ENCODE results near the gene MAP4. TPM values are rescaled to one million over a fixed set of nuclear protein-coding genes. Genes with fewer than 3 reads are reported as not detected.

MAP4 gene
- total RNA-seq (2022; extraction: Qiagen RNA extraction; ENCODE audit: low read depth) = 92.8 to 110 TPM (median 106 TPM) in 5 replicates

GRCh38 chr3:48016301-48016973 is at the start of gene MAP4:
Gene MAP4, minus strand, starts transcription at chr3:48016416. Its CDS starts 17,556 bp downstream, at chr3:47998860.

GRCh38 chr3:47802734-47803479 is 213.3 kb downstream of the MAP4 start, which contains the start of gene DHX30:
Gene DHX30, plus strand, starts transcription at chr3:47803138. Its CDS starts 7,546 bp downstream, at chr3:47810684.

Other genes with a start within 250 kb of the MAP4 start
- gene SMARCC1, start 234.5 kb downstream of the MAP4 start, total RNA-seq (2022; extraction: Qiagen RNA extraction; ENCODE audit: low read depth) = 22.4 to 31.6 TPM (median 26.4 TPM) in 5 replicates
- gene DHX30, start 213.3 kb downstream of the MAP4 start, total RNA-seq (2022; extraction: Qiagen RNA extraction; ENCODE audit: low read depth) = 39.9 to 49.0 TPM (median 46.8 TPM) in 5 replicates
- gene CDC25A, start 172.0 kb upstream of the MAP4 start, total RNA-seq (2022; extraction: Qiagen RNA extraction; ENCODE audit: low read depth) = 9.1 to 11.3 TPM (median 9.8 TPM) in 5 replicates
- gene CAMP, start 207.1 kb upstream of the MAP4 start, total RNA-seq (2022; extraction: Qiagen RNA extraction; ENCODE audit: low read depth) = 0.23 TPM in 1 of 5 replicates, not detected in the others
- 2.2 to 3.0 TPM (median 2.4 TPM) in 5 replicates for gene ZNF589, start 224.7 kb upstream of the MAP4 start, total RNA-seq (2022; extraction: Qiagen RNA extraction; ENCODE audit: low read depth)

Data from A549 treated with CpdA at 1 μM for 4 hours (cell line).